Cardiac muscle cell (in vitro differentiated cells and primary cell): Measurements from ENCODE around the gene NOL9. TPM values are rescaled to one million over a fixed set of nuclear protein-coding genes. Genes with fewer than 3 reads are reported as not detected.

Source experiments
- DNase-seq, 2 donors: peaks; one replicate each; pipeline versions ENCODE4 v3.0.0 to v3.0.0-alpha.2; 2010 to 2017; ENCODE audit warnings: low read depth in 1 of 2, low spot score in 1 of 2
- H3K27ac ChIP-seq: fragments of 200-600 bp; sonication (generic); 2 replicates; pipeline ENCODE4 v1.5.1; 2016
- H3K27me3 ChIP-seq: fragments of 200-600 bp; sonication (generic); 2 replicates; pipeline ENCODE4 v1.6.0; 2016; ENCODE audit warnings: control low read depth
- H3K36me3 ChIP-seq: fragments of 200-600 bp; sonication (generic); 2 replicates; pipeline ENCODE4 v1.5.1; 2016; ENCODE audit warnings: control low read depth
- H3K4me1 ChIP-seq: fragments of 200-600 bp; sonication (generic); 2 replicates; pipeline ENCODE4 v1.8.1; 2017; ENCODE audit warnings: low read depth, mild to moderate bottlenecking, mixed run types
- H3K4me3 ChIP-seq: fragments of 200-600 bp; sonication (generic); 2 replicates; pipeline ENCODE4 v1.5.1; 2016; ENCODE audit warnings: mild to moderate bottlenecking
- H3K9me3 ChIP-seq: fragments of 200-600 bp; sonication (generic); 2 replicates; pipeline ENCODE4 v1.5.1; 2017; ENCODE audit warnings: low read depth, mild to moderate bottlenecking, control low read depth
- CTCF ChIP-seq: IDR thresholded peaks from 2 replicates; pipeline ENCODE4 v1.5.1; 2012; ENCODE audit warnings: low read depth, mild to moderate bottlenecking, low read length
- polyA plus RNA-seq: library from polyadenylated mRNA; unstranded; fragments of >200 nt; fragmentation: Nextera tagmentation; extraction: Ambion mirVana; gene quantifications from 2 replicates; pipeline ENCODE4 v1.2.1, GENCODE V29; 2016
- total RNA-seq: library from RNA; depleted of rRNA; stranded (reverse); fragments of >200 nt; gene quantifications from 2 replicates; pipeline ENCODE4 v1.2.3, GENCODE V29; 2016

Gene NOL9
- total and polyA plus RNA-seq, 2 experiments from 2014 or later = 12.9 to 22.4 TPM

GRCh38 chr1:6473974-6474814, 80.1 kb downstream of the NOL9 start:
- DNase-seq = no peak
- no peaks in the 10 kb centered on the region for H3K4me1 ChIP-seq
- no peaks in the 10 kb centered on the region for H3K27me3 ChIP-seq
- no peaks in the 10 kb centered on the region for H3K9me3 ChIP-seq
- no peak for TF ChIP-seq CTCF
- peaks cover 7% of the 10 kb centered on the region for H3K36me3 ChIP-seq
- H3K4me3 ChIP-seq = no peak overlapping the region
- no peak overlapping the region for H3K27ac ChIP-seq

- H3K36me3 ChIP-seq = peaks cover 7% of the 10 kb centered on the region
- no peak for DNase-seq
- no peak overlapping the region for H3K27ac ChIP-seq
- H3K9me3 ChIP-seq = no peaks in the 10 kb centered on the region
- no peaks in the 10 kb centered on the region for H3K4me1 ChIP-seq
- H3K4me3 ChIP-seq = no peak overlapping the region
- no peaks in the 10 kb centered on the region for H3K27me3 ChIP-seq
- no peak for TF ChIP-seq CTCF
These were observed 81.2 kb downstream of the NOL9 start for GRCh38 chr1:6473156-6473555.

GRCh38 chr1:6472391-6472790, 81.9 kb downstream of the NOL9 start:
- peak; percentile 34 for TF ChIP-seq CTCF
- H3K36me3 ChIP-seq = peaks cover 7% of the 10 kb centered on the region
- DNase-seq = no peak
- no peaks in the 10 kb centered on the region for H3K9me3 ChIP-seq
- H3K27me3 ChIP-seq = no peaks in the 10 kb centered on the region
- H3K27ac ChIP-seq = no peak overlapping the region
- H3K4me1 ChIP-seq = no peaks in the 10 kb centered on the region
- no peak overlapping the region for H3K4me3 ChIP-seq

- Histone ChIP-seq H3K27ac (no peak overlapping the region), H3K4me1 (no peaks in the 10 kb centered on the region), H3K27me3 (no peaks in the 10 kb centered on the region), H3K4me3 (no peak overlapping the region), H3K9me3 (no peaks in the 10 kb centered on the region), H3K36me3 (peaks cover 7% of the 10 kb centered on the region)
- DNase-seq = no peak
- TF ChIP-seq CTCF = no peak
These were observed 82.3 kb downstream of the NOL9 start for GRCh38 chr1:6471970-6472368.

Other genes with a start within 250 kb of the NOL9 start
- gene ACOT7, start 160.7 kb downstream of the NOL9 start, total RNA-seq = 11.8 and 24.2 TPM in 2 replicates
- 22.3 and 51.2 TPM in 2 replicates for gene ACOT7, start 160.7 kb downstream of the NOL9 start, polyA plus RNA-seq
- gene HES2, start 134.6 kb downstream of the NOL9 start, total RNA-seq = not detected in 2 replicates
- gene HES2, start 134.6 kb downstream of the NOL9 start, polyA plus RNA-seq = 0.09 TPM in 1 of 2 replicates, not detected in the other
- 9.7 and 18.1 TPM in 2 replicates for gene ESPN, start 129.7 kb downstream of the NOL9 start, total RNA-seq
- gene ESPN, start 129.7 kb downstream of the NOL9 start, polyA plus RNA-seq = 8.0 and 9.7 TPM in 2 replicates
- gene TNFRSF25, start 88.3 kb downstream of the NOL9 start, total RNA-seq = 24.4 and 31.4 TPM in 2 replicates
- gene TNFRSF25, start 88.3 kb downstream of the NOL9 start, polyA plus RNA-seq = 11.3 and 11.8 TPM in 2 replicates
- 21.8 and 34.8 TPM in 2 replicates for gene PLEKHG5, start 62.8 kb downstream of the NOL9 start, total RNA-seq
- gene PLEKHG5, start 62.8 kb downstream of the NOL9 start, polyA plus RNA-seq = 9.6 and 18.7 TPM in 2 replicates
- not detected in 2 replicates for gene TAS1R1, start 794 bp upstream of the NOL9 start, total RNA-seq
- 0.17 TPM in 1 of 2 replicates, not detected in the other for gene TAS1R1, start 794 bp upstream of the NOL9 start, polyA plus RNA-seq
- gene ZBTB48, start 25.5 kb upstream of the NOL9 start, total RNA-seq = 38.5 and 46.3 TPM in 2 replicates
- 22.4 and 28.8 TPM in 2 replicates for gene ZBTB48, start 25.5 kb upstream of the NOL9 start, polyA plus RNA-seq
- 62.7 and 90.5 TPM in 2 replicates for gene KLHL21, start 48.4 kb upstream of the NOL9 start, total RNA-seq
- gene KLHL21, start 48.4 kb upstream of the NOL9 start, polyA plus RNA-seq = 37.3 and 40.6 TPM in 2 replicates
- gene PHF13, start 59.2 kb upstream of the NOL9 start, total RNA-seq = 20.6 and 31.6 TPM in 2 replicates
- gene PHF13, start 59.2 kb upstream of the NOL9 start, polyA plus RNA-seq = 16.8 and 25.9 TPM in 2 replicates
- 46.0 and 55.5 TPM in 2 replicates for gene THAP3, start 70.4 kb upstream of the NOL9 start, total RNA-seq
- gene THAP3, start 70.4 kb upstream of the NOL9 start, polyA plus RNA-seq = 35.1 and 43.7 TPM in 2 replicates
- gene DNAJC11, start 147.3 kb upstream of the NOL9 start, total RNA-seq = 48.8 and 67.9 TPM in 2 replicates
- 54.3 and 64.7 TPM in 2 replicates for gene DNAJC11, start 147.3 kb upstream of the NOL9 start, polyA plus RNA-seq
- 209 and 213 TPM in 2 replicates for gene CAMTA1, start 230.9 kb upstream of the NOL9 start, total RNA-seq
- 336 and 341 TPM in 2 replicates for gene CAMTA1, start 230.9 kb upstream of the NOL9 start, polyA plus RNA-seq